GM21526 (cell line): ENCODE measurements around the gene TBCD.

ENCODE experiments used
- ATAC-seq: cut with Tn5 transposase; IDR thresholded peaks from one replicate; pipeline ENCODE4 v1.9.1; 2021; ENCODE audit warnings: moderate library complexity; ENCODE audit not compliant: unreplicated experiment, low FRiP score

TBCD gene

GRCh38 chr17:82789051-82789592 is 37.3 kb downstream of the TBCD start:
- ATAC-seq = no peak

- ATAC-seq = no peak
Measured at GRCh38 chr17:82789806-82790205, 37.9 kb downstream of the TBCD start.

GRCh38 chr17:82790391-82790790 is 38.5 kb downstream of the TBCD start:
- ATAC-seq = no peak

GRCh38 chr17:82791532-82791931 is 39.7 kb downstream of the TBCD start:
- ATAC-seq = no peak

GRCh38 chr17:82793974-82794630 is 42.2 kb downstream of the TBCD start:
- ATAC-seq = no peak

GRCh38 chr17:82794781-82795482 is 43.1 kb downstream of the TBCD start:
- ATAC-seq = no peak

GRCh38 chr17:82795615-82796014 is 43.8 kb downstream of the TBCD start:
- ATAC-seq = no peak

GRCh38 chr17:82797061-82797460 is 45.2 kb downstream of the TBCD start:
- no peak for ATAC-seq

GRCh38 chr17:82798752-82799151 is 46.9 kb downstream of the TBCD start:
- no peak for ATAC-seq

GRCh38 chr17:82799591-82799990 is 47.7 kb downstream of the TBCD start:
- ATAC-seq = no peak

GRCh38 chr17:82800885-82801284 is 49.0 kb downstream of the TBCD start:
- ATAC-seq = no peak

GRCh38 chr17:82801377-82801970 is 49.6 kb downstream of the TBCD start:
- ATAC-seq = no peak

GRCh38 chr17:82802075-82802780 is 50.4 kb downstream of the TBCD start:
- ATAC-seq = no peak

GRCh38 chr17:82803185-82803584 is 51.3 kb downstream of the TBCD start:
- no peak for ATAC-seq

GRCh38 chr17:82803606-82804005 is 51.7 kb downstream of the TBCD start:
- no peak for ATAC-seq

GRCh38 chr17:82804442-82805191 is 52.8 kb downstream of the TBCD start:
- ATAC-seq = no peak

GRCh38 chr17:82805254-82805653 is 53.4 kb downstream of the TBCD start:
- ATAC-seq = no peak

- ATAC-seq = no peak
Measured at GRCh38 chr17:82805823-82806222, 54.0 kb downstream of the TBCD start.

- ATAC-seq = no peak
Measured at GRCh38 chr17:82806645-82807044, 54.8 kb downstream of the TBCD start.

GRCh38 chr17:82807101-82807500 is 55.2 kb downstream of the TBCD start:
- no peak for ATAC-seq
